ENCODE data around the gene MAN1C1. TPM values are rescaled to one million over a fixed set of nuclear protein-coding genes. Genes with fewer than 3 reads are reported as not detected.
A peak's percentile ranks its signal among the peaks of the same experiment; 100 is the strongest.

Gene MAN1C1
- total and polyA plus RNA-seq, 7 donors: 0.69 to 32.1 (median 12.8) TPM

DNA sequence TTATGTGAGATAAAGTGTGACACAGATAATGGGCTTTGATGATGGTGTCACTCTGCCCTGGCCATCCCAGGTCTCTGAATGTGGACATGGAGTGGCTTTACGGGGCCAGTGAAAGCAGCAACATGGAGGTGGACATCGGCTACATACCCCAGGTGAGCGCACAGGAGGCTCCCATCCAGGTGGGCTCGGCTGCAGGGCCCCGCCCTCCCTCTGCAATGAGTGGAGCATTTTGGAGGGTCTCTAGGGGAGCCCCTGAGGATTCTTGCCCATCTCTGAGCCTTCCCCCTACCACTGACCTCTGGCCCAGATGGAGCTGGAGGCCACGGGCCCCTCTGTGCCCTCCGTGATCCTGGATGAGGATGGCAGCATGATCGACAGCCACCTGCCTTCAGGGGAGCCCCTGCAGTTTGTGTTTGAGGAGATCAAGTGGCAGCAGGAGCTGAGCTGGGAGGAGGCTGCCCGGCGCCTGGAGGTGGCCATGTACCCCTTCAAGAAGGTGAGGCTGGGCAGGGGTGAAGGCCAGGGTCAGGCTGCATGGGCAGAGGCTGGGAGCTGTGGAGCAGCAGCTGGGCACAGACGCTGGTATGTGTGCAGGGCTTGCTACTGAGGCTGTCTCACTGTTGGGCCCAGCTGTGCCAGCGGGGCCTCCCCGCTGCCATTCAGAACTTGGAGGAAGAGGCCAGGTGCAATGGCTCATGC, 194.9 kb downstream of the MAN1C1 start:
- Histone ChIP-seq H3K27me3 (no peaks in the 10 kb centered on the region), H3K36me3 (peaks cover 12 to 85% (median 45%) of the 10 kb centered on the region in 4 donors), H3K9me3 (no peaks in the 10 kb centered on the region), H3K27ac (no peak overlapping the region), H3K4me1 (peaks cover 0 to 17% (median 10%) of the 10 kb centered on the region in 4 donors), H3K4me3 (no peak overlapping the region)
- intact Hi-C loops (cut with DNase I): loop anchor here (10.0 kb wide), 1 partner anchor 567 kb away; the partner anchor contains the start of gene RSRP1
- WGBS, 2 donors: 92 to 94% methylated on average over 13 of the region's 13 CpGs
- TF ChIP-seq, protein P1, sequence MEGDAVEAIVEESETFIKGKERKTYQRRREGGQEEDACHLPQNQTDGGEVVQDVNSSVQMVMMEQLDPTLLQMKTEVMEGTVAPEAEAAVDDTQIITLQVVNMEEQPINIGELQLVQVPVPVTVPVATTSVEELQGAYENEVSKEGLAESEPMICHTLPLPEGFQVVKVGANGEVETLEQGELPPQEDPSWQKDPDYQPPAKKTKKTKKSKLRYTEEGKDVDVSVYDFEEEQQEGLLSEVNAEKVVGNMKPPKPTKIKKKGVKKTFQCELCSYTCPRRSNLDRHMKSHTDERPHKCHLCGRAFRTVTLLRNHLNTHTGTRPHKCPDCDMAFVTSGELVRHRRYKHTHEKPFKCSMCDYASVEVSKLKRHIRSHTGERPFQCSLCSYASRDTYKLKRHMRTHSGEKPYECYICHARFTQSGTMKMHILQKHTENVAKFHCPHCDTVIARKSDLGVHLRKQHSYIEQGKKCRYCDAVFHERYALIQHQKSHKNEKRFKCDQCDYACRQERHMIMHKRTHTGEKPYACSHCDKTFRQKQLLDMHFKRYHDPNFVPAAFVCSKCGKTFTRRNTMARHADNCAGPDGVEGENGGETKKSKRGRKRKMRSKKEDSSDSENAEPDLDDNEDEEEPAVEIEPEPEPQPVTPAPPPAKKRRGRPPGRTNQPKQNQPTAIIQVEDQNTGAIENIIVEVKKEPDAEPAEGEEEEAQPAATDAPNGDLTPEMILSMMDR (IDR thresholded peaks at IDR 0.05): no peak
- no peak for TF ChIP-seq EP300 (IDR thresholded peaks at IDR 0.05)
- TF ChIP-seq POLR2AphosphoS5 (IDR thresholded peaks at IDR 0.05): no peak
- no peak for TF ChIP-seq POLR2A (IDR thresholded peaks at IDR 0.05)
- peak; percentile 62 for DNase-seq

DNA sequence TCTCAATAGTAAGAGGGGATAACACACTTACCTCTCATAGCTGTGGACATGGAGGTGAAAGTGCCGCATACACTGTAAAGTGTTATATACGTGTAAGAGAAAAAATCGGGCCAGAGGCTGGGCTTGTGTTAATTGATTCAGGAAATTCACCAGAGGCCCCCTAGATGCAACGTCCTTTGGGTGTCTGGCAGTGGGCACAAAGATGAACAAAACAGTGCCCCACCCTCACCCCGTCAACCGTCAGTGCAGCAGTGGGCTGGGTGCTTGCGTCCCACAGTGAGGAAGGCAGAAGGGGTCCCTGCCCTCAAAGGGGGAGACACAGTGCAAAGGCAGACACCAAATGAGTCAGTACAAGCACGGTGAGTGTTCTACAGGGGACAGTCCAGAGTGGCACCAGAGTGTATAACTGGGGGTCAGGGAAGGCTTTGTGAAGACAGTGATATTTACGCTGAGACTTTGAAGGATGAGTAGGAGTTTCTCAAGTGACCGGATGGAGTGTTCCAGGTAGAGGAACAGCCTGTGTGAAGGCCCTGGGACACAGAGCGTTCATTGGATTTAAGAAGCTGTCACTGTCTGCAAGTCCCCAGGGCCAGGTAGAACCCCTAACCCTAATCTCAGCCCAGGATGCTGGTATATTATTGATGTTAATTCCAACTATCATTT, 196.6 kb downstream of the MAN1C1 start:
- H3K27me3 ChIP-seq: no peaks in the 10 kb centered on the region
- no peaks in the 10 kb centered on the region for H3K9me3 ChIP-seq
- peaks cover 12 to 77% (median 39%) of the 10 kb centered on the region in 4 donors for H3K36me3 ChIP-seq
- TF ChIP-seq EP300 (IDR thresholded peaks at IDR 0.05) (no peak), POLR2A (IDR thresholded peaks at IDR 0.05) (no peak), POLR2AphosphoS5 (IDR thresholded peaks at IDR 0.05) (no peak)
- TF ChIP-seq, protein P1 (IDR thresholded peaks at IDR 0.05): no peak
- no peak for DNase-seq
- H3K4me1 ChIP-seq: peaks cover 0 to 17% (median 11%) of the 10 kb centered on the region in 4 donors
- 81 to 83% methylated on average over 11 of the region's 11 CpGs for WGBS, 2 donors
- no peak overlapping the region for H3K27ac ChIP-seq
- intact Hi-C loops (cut with DNase I): loop anchor here (10.0 kb wide), 1 partner anchor 568 kb away; the partner anchor contains the start of gene RSRP1
- no peak overlapping the region for H3K4me3 ChIP-seq

DNA sequence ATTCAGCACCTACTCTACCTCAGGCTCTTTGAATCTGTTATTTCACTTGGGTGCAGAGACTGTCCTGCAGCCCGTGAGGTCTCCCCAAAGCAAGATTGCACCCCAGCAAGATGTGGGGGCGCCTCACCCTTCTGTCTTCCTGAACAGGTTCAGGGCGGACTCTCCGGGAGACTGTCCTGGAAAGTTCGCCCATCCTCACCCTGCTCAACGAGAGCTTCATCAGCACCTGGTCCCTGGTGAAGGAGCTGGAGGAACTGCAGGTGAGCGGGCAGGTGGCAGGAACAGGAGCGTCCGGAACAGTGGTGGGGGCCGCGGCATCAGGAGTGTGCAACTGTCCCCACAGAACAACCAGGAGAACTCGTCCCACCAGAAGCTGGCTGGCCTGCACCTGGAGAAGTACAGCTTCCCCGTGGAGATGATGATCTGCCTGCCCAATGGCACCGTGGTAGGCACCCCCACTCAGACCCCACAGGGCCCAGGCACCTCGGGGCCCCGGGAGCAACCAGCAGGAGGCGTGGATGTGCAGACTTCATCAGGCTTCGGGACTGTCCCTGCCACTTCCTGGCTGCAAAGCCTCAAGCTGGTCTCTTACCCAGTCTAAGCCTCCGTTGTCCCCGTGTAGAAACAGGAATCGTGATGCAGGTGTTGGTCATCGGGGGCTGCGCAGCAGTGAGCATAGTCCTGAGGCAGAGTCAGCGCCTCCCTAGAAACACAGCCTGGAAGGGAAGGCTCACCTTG, 197.3 kb downstream of the MAN1C1 start:
- WGBS, 2 donors: 86 to 91% methylated on average over 24 of the region's 24 CpGs
- Histone ChIP-seq H3K9me3 (no peaks in the 10 kb centered on the region), H3K4me3 (no peak overlapping the region), H3K27ac (no peak overlapping the region), H3K36me3 (peaks cover 12 to 70% (median 37%) of the 10 kb centered on the region in 4 donors), H3K4me1 (peaks cover 0 to 23% (median 17%) of the 10 kb centered on the region in 4 donors), H3K27me3 (no peaks in the 10 kb centered on the region)
- no peak for DNase-seq
- no peak for TF ChIP-seq EP300 (IDR thresholded peaks at IDR 0.05)
- no peak for TF ChIP-seq POLR2AphosphoS5 (IDR thresholded peaks at IDR 0.05)
- no peak for TF ChIP-seq POLR2A (IDR thresholded peaks at IDR 0.05)
- TF ChIP-seq, protein P1 (IDR thresholded peaks at IDR 0.05): no peak
- intact Hi-C loops (cut with DNase I): loop anchor here (10.0 kb wide), 1 partner anchor 569 kb away; the partner anchor contains the start of gene RSRP1

DNA sequence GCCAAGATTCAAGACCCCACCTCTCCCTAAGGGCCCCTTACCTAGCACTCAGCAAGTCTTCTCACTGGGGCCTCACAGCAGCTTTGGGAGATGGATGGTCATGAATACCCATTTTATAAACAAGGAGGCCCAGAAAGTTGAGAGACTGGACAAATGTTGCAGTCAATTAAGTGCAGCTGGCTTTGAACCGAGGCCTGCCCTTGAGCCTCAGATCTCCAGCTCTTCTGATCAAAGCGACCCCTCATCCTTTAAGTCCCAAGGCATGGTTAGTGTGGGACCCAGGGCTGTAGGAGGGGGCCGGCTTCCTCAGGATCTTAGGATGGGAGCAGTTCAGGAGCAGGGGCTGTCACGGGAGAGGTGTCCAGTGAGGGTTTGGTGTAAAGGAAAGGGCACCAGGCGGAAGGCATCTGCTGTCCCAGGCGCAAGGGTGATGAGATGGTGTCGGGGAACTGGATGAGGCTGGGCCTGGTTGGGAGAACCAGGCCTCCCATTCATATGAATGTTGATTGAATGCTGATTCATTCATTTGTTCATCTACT, 198.0 kb downstream of the MAN1C1 start:
- Histone ChIP-seq H3K9me3 (no peaks in the 10 kb centered on the region), H3K4me1 (peaks cover under 1 to 26% (median 21%) of the 10 kb centered on the region in 4 donors), H3K27ac (no peak overlapping the region), H3K36me3 (peaks cover 12 to 63% (median 32%) of the 10 kb centered on the region in 4 donors), H3K27me3 (no peaks in the 10 kb centered on the region), H3K4me3 (no peak overlapping the region)
- DNase-seq: no peak
- no peak for TF ChIP-seq EP300 (IDR thresholded peaks at IDR 0.05)
- TF ChIP-seq, protein P1 (IDR thresholded peaks at IDR 0.05): no peak
- no peak for TF ChIP-seq POLR2AphosphoS5 (IDR thresholded peaks at IDR 0.05)
- TF ChIP-seq POLR2A (IDR thresholded peaks at IDR 0.05): no peak
- intact Hi-C loops (cut with DNase I): loop anchor here (10.0 kb wide), 1 partner anchor 570 kb away; the partner anchor contains the start of gene RSRP1
- WGBS, 2 donors: 92 to 93% methylated on average over 7 of the region's 7 CpGs

Data from sigmoid colon (tissue), 7 donors.